ENCODE results near the gene LGALS16. TPM values are rescaled to one million over a fixed set of nuclear protein-coding genes. Genes with fewer than 3 reads are reported as not detected.

Gene LGALS16
- total RNA-seq, 1 donor from 2014 or later, result not detected

DNA sequence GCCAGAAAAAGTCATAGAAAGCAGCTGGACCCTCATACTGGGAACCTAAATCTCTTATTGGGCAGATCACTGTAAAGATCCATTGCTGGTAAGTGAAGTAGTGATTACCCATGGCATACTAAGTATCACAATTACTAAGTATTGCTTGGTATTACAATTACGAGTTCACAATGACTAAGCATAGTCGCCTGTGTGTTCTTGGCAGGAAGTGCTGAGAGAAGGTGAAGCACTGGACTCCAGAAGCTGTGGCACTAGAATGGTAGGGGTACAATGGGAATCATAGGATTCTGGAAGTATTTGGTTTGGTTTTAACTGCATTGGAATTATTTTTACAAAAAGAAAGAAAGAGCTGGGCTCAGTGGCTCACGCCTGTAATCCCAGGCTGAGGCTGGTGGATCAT lies 20.3 kb downstream of the LGALS16 start:
- Mint-ChIP-seq H3K36me3 (ENCODE audit: low read depth, unreplicated experiment) (no peaks in the 10 kb centered on the region), H3K27ac (ENCODE audit: unreplicated experiment) (no peak overlapping the region), H3K27me3 (ENCODE audit: unreplicated experiment) (peaks cover 5% of the 10 kb centered on the region), H3K4me3 (ENCODE audit: unreplicated experiment) (no peak overlapping the region), H3K9me3 (ENCODE audit: unreplicated experiment) (no peaks in the 10 kb centered on the region), H3K4me1 (ENCODE audit: unreplicated experiment) (peaks cover 6% of the 10 kb centered on the region)
- no peak for DNase-seq (ENCODE audit: low spot score)
- TF ChIP-seq, protein P1, sequence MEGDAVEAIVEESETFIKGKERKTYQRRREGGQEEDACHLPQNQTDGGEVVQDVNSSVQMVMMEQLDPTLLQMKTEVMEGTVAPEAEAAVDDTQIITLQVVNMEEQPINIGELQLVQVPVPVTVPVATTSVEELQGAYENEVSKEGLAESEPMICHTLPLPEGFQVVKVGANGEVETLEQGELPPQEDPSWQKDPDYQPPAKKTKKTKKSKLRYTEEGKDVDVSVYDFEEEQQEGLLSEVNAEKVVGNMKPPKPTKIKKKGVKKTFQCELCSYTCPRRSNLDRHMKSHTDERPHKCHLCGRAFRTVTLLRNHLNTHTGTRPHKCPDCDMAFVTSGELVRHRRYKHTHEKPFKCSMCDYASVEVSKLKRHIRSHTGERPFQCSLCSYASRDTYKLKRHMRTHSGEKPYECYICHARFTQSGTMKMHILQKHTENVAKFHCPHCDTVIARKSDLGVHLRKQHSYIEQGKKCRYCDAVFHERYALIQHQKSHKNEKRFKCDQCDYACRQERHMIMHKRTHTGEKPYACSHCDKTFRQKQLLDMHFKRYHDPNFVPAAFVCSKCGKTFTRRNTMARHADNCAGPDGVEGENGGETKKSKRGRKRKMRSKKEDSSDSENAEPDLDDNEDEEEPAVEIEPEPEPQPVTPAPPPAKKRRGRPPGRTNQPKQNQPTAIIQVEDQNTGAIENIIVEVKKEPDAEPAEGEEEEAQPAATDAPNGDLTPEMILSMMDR (IDR thresholded peaks at IDR 0.05; ENCODE audit: unreplicated experiment), result no peak

DNA sequence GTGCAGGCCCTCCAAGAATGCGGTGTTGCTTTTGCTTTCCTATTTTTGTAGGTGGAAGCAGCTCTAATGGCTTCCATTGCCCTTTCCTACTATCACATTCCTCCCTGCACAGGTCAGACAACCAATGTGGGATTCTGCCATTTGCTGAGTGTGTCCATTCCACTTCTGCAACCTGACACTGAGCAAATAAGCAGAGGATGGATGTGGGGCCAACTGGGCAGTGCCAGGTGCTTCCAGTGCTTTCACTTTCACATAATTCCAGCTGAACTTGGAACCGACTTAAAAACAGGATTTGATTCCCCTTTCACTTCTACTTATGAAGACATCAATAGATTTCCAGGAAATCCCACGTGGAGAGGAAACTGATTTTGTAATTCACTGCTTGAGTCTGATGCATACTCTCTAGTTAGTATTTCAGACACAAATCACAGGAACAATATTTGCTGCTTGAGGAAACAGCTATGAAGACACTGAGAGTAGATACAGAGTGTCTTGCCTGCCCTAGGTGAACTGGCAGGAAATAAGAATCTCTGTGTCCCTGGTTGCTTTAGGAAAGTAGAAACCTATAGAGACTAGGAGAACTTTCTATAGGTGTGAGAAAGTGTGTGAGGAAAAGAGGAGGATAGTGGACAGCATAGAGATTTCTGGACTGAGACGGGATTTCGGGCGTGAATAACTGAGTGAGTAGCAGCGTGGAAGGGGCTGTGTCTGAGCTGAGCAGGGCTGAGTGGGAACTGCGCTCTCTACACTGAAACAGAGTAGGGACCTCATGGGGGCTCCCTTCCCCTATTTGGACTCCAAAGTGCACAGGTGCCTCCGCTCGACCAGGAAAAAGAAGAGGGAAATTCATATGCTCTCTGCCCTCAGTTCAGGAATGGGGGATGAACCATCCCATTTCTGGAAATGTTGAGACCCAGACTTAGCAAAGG lies 22.5 kb downstream of the LGALS16 start:
- Mint-ChIP-seq H3K4me3 (ENCODE audit: unreplicated experiment) (no peak overlapping the region), H3K27me3 (ENCODE audit: unreplicated experiment) (peaks cover 7% of the 10 kb centered on the region), H3K36me3 (ENCODE audit: low read depth, unreplicated experiment) (no peaks in the 10 kb centered on the region), H3K27ac (ENCODE audit: unreplicated experiment) (no peak overlapping the region), H3K9me3 (ENCODE audit: unreplicated experiment) (no peaks in the 10 kb centered on the region), H3K4me1 (ENCODE audit: unreplicated experiment) (peaks cover 6% of the 10 kb centered on the region)
- TF ChIP-seq, protein P1 (IDR thresholded peaks at IDR 0.05; ENCODE audit: unreplicated experiment), result no peak
- no peak for DNase-seq (ENCODE audit: low spot score)

DNA sequence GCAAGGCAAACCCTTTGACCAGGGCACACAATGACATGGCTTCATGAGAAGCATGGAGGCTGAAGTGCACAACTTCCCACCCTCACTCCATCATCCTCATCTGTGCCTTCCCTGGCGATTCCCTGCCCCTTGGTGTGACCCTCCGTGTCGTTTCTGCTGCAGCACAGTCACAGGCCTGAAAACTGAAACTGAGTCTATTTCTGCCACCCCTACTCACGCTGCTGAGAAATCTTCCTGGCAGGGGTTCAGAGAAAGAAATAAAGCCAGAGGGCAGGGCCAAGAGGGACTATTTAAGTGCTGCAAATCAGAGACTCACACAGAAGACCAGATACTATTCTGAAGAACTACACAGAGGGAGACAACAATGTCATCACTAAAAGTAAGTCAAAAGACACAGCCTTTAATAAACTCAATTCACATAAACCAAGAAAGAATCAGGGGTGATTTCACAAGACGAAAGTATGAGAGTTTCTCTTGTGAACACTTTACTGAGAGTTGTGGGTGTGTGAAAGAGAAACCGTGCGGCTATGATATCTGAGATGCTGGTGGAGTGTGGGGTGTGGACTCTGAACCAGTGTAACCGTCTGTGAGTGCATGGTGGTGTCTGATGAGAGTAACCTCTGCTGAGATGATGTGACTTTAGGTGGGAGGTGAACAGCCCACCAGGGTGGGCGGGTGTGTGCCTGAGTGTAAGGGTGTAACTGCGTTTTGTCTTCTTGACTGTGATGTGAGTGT lies 23.5 kb downstream of the LGALS16 start:
- Mint-ChIP-seq H3K27ac (ENCODE audit: unreplicated experiment) (no peak overlapping the region), H3K27me3 (ENCODE audit: unreplicated experiment) (peaks cover 7% of the 10 kb centered on the region), H3K9me3 (ENCODE audit: unreplicated experiment) (no peaks in the 10 kb centered on the region), H3K4me1 (ENCODE audit: unreplicated experiment) (peaks cover 6% of the 10 kb centered on the region), H3K36me3 (ENCODE audit: low read depth, unreplicated experiment) (no peaks in the 10 kb centered on the region), H3K4me3 (ENCODE audit: unreplicated experiment) (no peak overlapping the region)
- DNase-seq (ENCODE audit: low spot score), result no peak
- TF ChIP-seq, protein P1 (IDR thresholded peaks at IDR 0.05; ENCODE audit: unreplicated experiment), result no peak

GRCh38 chr19:39679791-39680168 lies 24.1 kb downstream of the LGALS16 start:
- H3K9me3 Mint-ChIP-seq (ENCODE audit: unreplicated experiment), result no peaks in the 10 kb centered on the region
- H3K4me3 Mint-ChIP-seq (ENCODE audit: unreplicated experiment), result no peak overlapping the region
- peaks cover 7% of the 10 kb centered on the region for H3K27me3 Mint-ChIP-seq (ENCODE audit: unreplicated experiment)
- peaks cover 6% of the 10 kb centered on the region for H3K4me1 Mint-ChIP-seq (ENCODE audit: unreplicated experiment)
- TF ChIP-seq, protein P1 (IDR thresholded peaks at IDR 0.05; ENCODE audit: unreplicated experiment), result no peak
- DNase-seq (ENCODE audit: low spot score), result no peak
- no peak overlapping the region for H3K27ac Mint-ChIP-seq (ENCODE audit: unreplicated experiment)
- no peaks in the 10 kb centered on the region for H3K36me3 Mint-ChIP-seq (ENCODE audit: low read depth, unreplicated experiment)

DNA sequence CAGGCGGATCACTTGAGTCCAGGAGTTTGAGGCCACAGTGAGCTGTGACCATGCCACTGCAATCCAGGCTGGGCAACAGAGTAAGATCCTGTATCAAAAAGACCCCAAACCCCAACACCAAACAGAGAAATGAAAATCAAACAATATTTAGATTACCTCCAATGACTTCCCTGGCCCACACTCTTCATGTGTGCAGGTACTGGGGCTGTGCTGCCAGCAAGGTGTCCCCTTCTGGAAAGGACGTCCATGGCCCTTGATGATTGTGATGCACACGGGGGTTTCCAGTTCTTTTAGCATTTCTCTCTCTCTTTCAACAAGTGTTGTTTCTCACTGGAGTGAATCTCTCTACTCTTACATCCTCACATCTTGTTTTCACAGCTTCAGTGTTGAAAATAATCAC lies 24.9 kb downstream of the LGALS16 start:
- no peak overlapping the region for H3K27ac Mint-ChIP-seq (ENCODE audit: unreplicated experiment)
- no peaks in the 10 kb centered on the region for H3K36me3 Mint-ChIP-seq (ENCODE audit: low read depth, unreplicated experiment)
- TF ChIP-seq, protein P1 (IDR thresholded peaks at IDR 0.05; ENCODE audit: unreplicated experiment), result no peak
- no peak overlapping the region for H3K4me3 Mint-ChIP-seq (ENCODE audit: unreplicated experiment)
- peaks cover 7% of the 10 kb centered on the region for H3K27me3 Mint-ChIP-seq (ENCODE audit: unreplicated experiment)
- no peaks in the 10 kb centered on the region for H3K9me3 Mint-ChIP-seq (ENCODE audit: unreplicated experiment)
- H3K4me1 Mint-ChIP-seq (ENCODE audit: unreplicated experiment), result peaks cover 6% of the 10 kb centered on the region
- DNase-seq (ENCODE audit: low spot score), result no peak
